Adrenal gland (tissue), 12 donors: ENCODE results near the gene ZDHHC5. TPM values are rescaled to one million over a fixed set of nuclear protein-coding genes. Genes with fewer than 3 reads are reported as not detected.

Experiments
- DNase-seq, 7 donors: peaks; one replicate each; pipeline ENCODE4 v3.0.0-alpha.2; 2019 to 2020
- H3K27ac ChIP-seq, 5 donors: fragments of 200-600 bp; sonication (generic) in 4 of 5; 1 replicate in 3 of 5; 2 replicates in 2 of 5; pipeline versions ENCODE4 v1.5.1 to v1.8.0; 2016 to 2020; ENCODE audit warnings: mild to moderate bottlenecking in 1 of 5
- H3K27me3 ChIP-seq: fragments of 200-600 bp; 2 replicates; pipeline ENCODE4 v1.8.0; 2021
- H3K36me3 ChIP-seq, 2 donors: fragments of 200-600 bp; replicated peaks in 1 of 2; 1 replicate in 1 of 2; 2 replicates in 1 of 2; pipeline versions ENCODE4 v1.5.1 to v1.8.0; 2018 to 2022
- H3K4me1 ChIP-seq, 2 donors: fragments of 200-600 bp; replicated peaks in 1 of 2; 1 replicate in 1 of 2; 2 replicates in 1 of 2; pipeline versions ENCODE4 v1.5.1 to v1.8.0; 2018 to 2021
- H3K4me3 ChIP-seq, 4 donors: fragments of 200-600 bp; sonication (generic) in 3 of 4; one replicate each; pipeline ENCODE4 v1.5.1; 2016 to 2018
- H3K9me3 ChIP-seq, 3 donors: fragments of 200-600 bp; sonication (generic) in 1 of 3; replicated peaks in 1 of 3; 1 replicate in 2 of 3; 2 replicates in 1 of 3; pipeline versions ENCODE4 v1.5.1 to v1.8.0; 2016 to 2021
- CTCF ChIP-seq, 6 experiments: fragments of 450-650 bp in 4 of 6; fragments of 200-600 bp in 2 of 6; sonication (generic) in 1 of 6; IDR thresholded peaks; 1 replicate in 5 of 6; 2 replicates in 1 of 6; pipeline versions ENCODE4 v1.5.1 to v1.8.0; 2016 to 2021; ENCODE audit warnings: antibody characterized with exemption in 6 of 6, mild to moderate bottlenecking in 2 of 6, moderate library complexity in 1 of 6
- POLR2A ChIP-seq, 2 donors: fragments of 450-650 bp; IDR thresholded peaks; one replicate each; pipeline ENCODE4 v1.6.1; 2017; ENCODE audit warnings: antibody characterized with exemption in 2 of 2, mild to moderate bottlenecking in 2 of 2, moderate library complexity in 1 of 2
- WGBS, 4 donors: extraction: QIAGEN DNeasy Blood & Tissue Kit in 2 of 4; methylation state at CpG; one replicate each; pipeline versions ENCODE4 v1.1.5 to v1.1.7; 2013 to 2017; 5-methylcytosine and 5-hydroxymethylcytosine counted together
- intact Hi-C, 2 donors: fragments of 100-400 bp; cut with DNase I; formaldehyde crosslinking; loops; one replicate each; pipeline versions ENCODE4 v1.14.1 to v1.15.0; 2022 to 2023
- polyA plus RNA-seq, 3 donors: library from polyadenylated mRNA; stranded (reverse); fragments of 200-250 nt in 2 of 3; fragments of 350-450 nt in 1 of 3; fragmentation: Illumina TruSeq in 1 of 3; extraction: RNeasy Lipid Tissue Mini Kit (QIAGEN cat#74804) in 1 of 3; gene quantifications; one replicate each; pipeline ENCODE4 v1.2.3, GENCODE V29; 2013 to 2014
- total RNA-seq, 9 donors: library from RNA; depleted of rRNA in 4 of 9; stranded (reverse); fragments of >200 nt in 4 of 9; fragments of 120-200 nt in 1 of 9; fragmentation: NEBNext Ultra II Directional in 1 of 9; extraction: Animal tissue kit (Norgen Biotek cat#: 25700) in 1 of 9; gene quantifications; one replicate each; pipeline versions ENCODE4 v1.1.0 to v1.2.4, GENCODE V29; 2013 to 2023
- donor health status: healthy with polysubstance abuse.
- donor health status: Bipolar disorder and iron deficiency.
- donor health status: DM: yes; HTN: yes; CAD: no.
- donor health status: DM: no; HTN: no; CAD: no.
- donor health status: DM: no; HTN: no; CAD: no.
- donor health status: DM: yes; HTN: yes; CAD: no.

ZDHHC5 gene
- total and polyA plus RNA-seq, 12 donors = 22.6 to 111 (median 46.3) TPM

DNA sequence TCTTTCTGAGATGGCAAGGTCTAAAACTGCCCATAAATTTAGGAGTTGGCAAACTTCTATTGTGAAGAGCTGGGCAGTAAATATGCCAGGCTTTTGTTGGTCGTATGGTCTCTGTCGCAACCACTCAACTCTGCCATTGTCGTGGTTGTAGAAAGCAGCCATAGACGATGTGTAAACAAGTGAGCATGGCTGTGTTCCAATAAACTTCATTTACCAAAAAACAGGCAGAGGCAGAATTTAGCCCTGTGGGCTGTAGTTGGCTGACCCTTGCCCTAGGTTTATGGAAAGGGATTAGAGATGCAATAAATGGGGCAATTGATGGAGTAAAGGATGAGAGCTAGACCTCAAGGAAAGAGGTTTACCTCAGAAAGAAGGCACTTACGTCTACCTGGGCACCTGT, 35.8 kb upstream of the ZDHHC5 start:
- Histone ChIP-seq H3K27me3 (no peaks in the 10 kb centered on the region), H3K36me3 (no peaks in the 10 kb centered on the region), H3K4me3 (no peak overlapping the region), H3K4me1 (no peaks in the 10 kb centered on the region), H3K9me3 (no peaks in the 10 kb centered on the region), H3K27ac (no peak overlapping the region)
- DNase-seq = no peak
- intact Hi-C loops = no loop called here
- TF ChIP-seq POLR2A (IDR thresholded peaks at IDR 0.05) (no peak), CTCF (IDR thresholded peaks at IDR 0.05) (no peak)
- 62 to 71% (median 66%) methylated on average over 5 of the region's 5 CpGs for WGBS, 4 donors

- 67 to 82% (median 76%) methylated on average over 6 of the region's 6 CpGs for WGBS, 4 donors
These were observed 34.4 kb upstream of the ZDHHC5 start for GRCh38 chr11:57633394-57634070.

GRCh38 chr11:57634311-57634710, 33.6 kb upstream of the ZDHHC5 start:
- Histone ChIP-seq H3K4me3 (no peak overlapping the region), H3K27me3 (no peaks in the 10 kb centered on the region), H3K36me3 (no peaks in the 10 kb centered on the region), H3K27ac (no peak overlapping the region), H3K4me1 (peaks cover 0 to 4% of the 10 kb centered on the region in 2 donors), H3K9me3 (no peaks in the 10 kb centered on the region)
- intact Hi-C loops = no loop called here
- TF ChIP-seq POLR2A (IDR thresholded peaks at IDR 0.05) (no peak), CTCF (IDR thresholded peaks at IDR 0.05) (no peak)
- DNase-seq = no peak

More at GRCh38 chr11:57633394-57634070, 34.4 kb upstream of the ZDHHC5 start:
- TF ChIP-seq CTCF (IDR thresholded peaks at IDR 0.05) = no peak
- TF ChIP-seq POLR2A (IDR thresholded peaks at IDR 0.05) = no peak
- intact Hi-C loops = no loop called here
- Histone ChIP-seq H3K36me3 (no peaks in the 10 kb centered on the region), H3K9me3 (no peaks in the 10 kb centered on the region), H3K27me3 (no peaks in the 10 kb centered on the region), H3K27ac (no peak overlapping the region), H3K4me3 (no peak overlapping the region), H3K4me1 (peaks cover 0 to 4% of the 10 kb centered on the region in 2 donors)
- DNase-seq = no peak

- 75 to 86% (median 80%) methylated on average over 8 of the region's 8 CpGs for WGBS, 4 donors
- Histone ChIP-seq H3K27me3 (no peaks in the 10 kb centered on the region), H3K4me1 (peaks cover 0 to 4% of the 10 kb centered on the region in 2 donors), H3K9me3 (no peaks in the 10 kb centered on the region), H3K36me3 (no peaks in the 10 kb centered on the region), H3K27ac (no peak overlapping the region), H3K4me3 (no peak overlapping the region)
- intact Hi-C loops = no loop called here
- no peak for TF ChIP-seq POLR2A (IDR thresholded peaks at IDR 0.05)
- TF ChIP-seq CTCF (IDR thresholded peaks at IDR 0.05) = no peak
- DNase-seq = no peak
These were observed 32.7 kb upstream of the ZDHHC5 start for GRCh38 chr11:57635246-57635645.
